PFSK-1 (cell line): ENCODE data around the gene LRRC7.

Experiments
- FOXP2 ChIP-seq: optimal IDR thresholded peaks from 2 replicates; pipeline ENCODE3; 2011; ENCODE audit warnings: borderline replicate concordance, control low read depth, inconsistent platforms; ENCODE audit not compliant: insufficient read depth; ENCODE audit errors: extremely low read length, extremely low read depth
- POLR2AphosphoS5 ChIP-seq: IDR thresholded peaks from 2 replicates; pipeline ENCODE4 v1.6.1; 2012; ENCODE audit warnings: low read depth, mild to moderate bottlenecking, control low read depth, low read length, moderate library complexity
- SIN3A ChIP-seq: IDR thresholded peaks from 2 replicates; pipeline ENCODE4 v1.6.1; 2012; ENCODE audit warnings: mild to moderate bottlenecking, low read length, moderate library complexity, borderline replicate concordance; ENCODE audit not compliant: insufficient read depth
- TAF1 ChIP-seq: IDR thresholded peaks from 2 replicates; pipeline ENCODE4 v1.6.1; 2012; ENCODE audit warnings: low read length, control low read depth, borderline replicate concordance; ENCODE audit not compliant: insufficient read depth
- TF ChIP-seq, protein P1 (sequence below), 2 experiments: IDR thresholded peaks; 2 replicates each; pipeline versions ENCODE4 v1.6.1 to v1.8.0; 2011 to 2012; ENCODE audit warnings: low read depth in 2 of 2, low read length in 2 of 2, control low read depth in 1 of 2, inconsistent platforms in 1 of 2, mild to moderate bottlenecking in 1 of 2, moderate library complexity in 1 of 2; ENCODE audit not compliant: insufficient read depth in 1 of 2

Gene LRRC7

DNA sequence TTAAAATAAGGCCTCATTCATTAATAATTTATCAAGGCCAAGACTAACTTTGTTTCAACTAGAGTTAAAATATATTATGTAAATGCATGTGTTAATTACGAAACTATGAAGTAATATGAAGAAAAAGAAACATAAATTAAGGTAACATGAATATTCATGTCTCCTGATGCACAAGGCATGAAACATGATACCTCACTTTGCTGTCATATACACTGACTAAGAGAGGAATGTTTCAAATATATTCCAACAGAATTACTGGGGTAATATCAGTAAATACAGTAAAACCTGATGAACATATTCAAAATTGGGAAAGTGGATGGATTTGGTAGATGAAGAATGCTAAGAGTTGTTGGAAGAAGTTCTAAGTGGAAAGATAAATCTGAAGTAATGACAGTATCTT lies 274.6 kb downstream of the LRRC7 start:
- TF ChIP-seq POLR2AphosphoS5, result no peak

DNA sequence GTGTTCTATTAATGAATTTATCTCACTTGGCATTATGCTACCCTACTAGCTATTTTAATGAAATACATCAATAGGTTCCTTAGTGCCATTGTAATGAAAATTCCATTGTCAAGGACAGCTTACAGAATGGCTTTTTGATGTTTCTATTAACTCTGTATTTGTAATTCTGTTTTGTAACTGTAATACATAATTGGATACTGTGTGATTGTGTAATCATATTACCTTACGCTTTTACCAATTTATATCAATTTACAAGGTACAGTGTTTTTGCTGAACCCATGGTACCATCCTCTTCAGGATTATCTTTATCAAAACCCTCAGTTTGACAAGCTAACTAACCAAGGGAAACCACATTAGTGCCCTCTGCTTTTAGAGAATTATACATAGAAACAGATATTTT lies 277.9 kb downstream of the LRRC7 start:
- TF ChIP-seq FOXP2, result no peak
- no peak for TF ChIP-seq SIN3A
- TF ChIP-seq, protein P1, sequence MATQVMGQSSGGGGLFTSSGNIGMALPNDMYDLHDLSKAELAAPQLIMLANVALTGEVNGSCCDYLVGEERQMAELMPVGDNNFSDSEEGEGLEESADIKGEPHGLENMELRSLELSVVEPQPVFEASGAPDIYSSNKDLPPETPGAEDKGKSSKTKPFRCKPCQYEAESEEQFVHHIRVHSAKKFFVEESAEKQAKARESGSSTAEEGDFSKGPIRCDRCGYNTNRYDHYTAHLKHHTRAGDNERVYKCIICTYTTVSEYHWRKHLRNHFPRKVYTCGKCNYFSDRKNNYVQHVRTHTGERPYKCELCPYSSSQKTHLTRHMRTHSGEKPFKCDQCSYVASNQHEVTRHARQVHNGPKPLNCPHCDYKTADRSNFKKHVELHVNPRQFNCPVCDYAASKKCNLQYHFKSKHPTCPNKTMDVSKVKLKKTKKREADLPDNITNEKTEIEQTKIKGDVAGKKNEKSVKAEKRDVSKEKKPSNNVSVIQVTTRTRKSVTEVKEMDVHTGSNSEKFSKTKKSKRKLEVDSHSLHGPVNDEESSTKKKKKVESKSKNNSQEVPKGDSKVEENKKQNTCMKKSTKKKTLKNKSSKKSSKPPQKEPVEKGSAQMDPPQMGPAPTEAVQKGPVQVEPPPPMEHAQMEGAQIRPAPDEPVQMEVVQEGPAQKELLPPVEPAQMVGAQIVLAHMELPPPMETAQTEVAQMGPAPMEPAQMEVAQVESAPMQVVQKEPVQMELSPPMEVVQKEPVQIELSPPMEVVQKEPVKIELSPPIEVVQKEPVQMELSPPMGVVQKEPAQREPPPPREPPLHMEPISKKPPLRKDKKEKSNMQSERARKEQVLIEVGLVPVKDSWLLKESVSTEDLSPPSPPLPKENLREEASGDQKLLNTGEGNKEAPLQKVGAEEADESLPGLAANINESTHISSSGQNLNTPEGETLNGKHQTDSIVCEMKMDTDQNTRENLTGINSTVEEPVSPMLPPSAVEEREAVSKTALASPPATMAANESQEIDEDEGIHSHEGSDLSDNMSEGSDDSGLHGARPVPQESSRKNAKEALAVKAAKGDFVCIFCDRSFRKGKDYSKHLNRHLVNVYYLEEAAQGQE (IDR thresholded peaks at IDR 0.05; ENCODE audit: insufficient read depth in 1 of 2, low read depth in 2 of 2, low read length in 2 of 2), result no peak
- TF ChIP-seq POLR2AphosphoS5, result no peak
- no peak for TF ChIP-seq TAF1

DNA sequence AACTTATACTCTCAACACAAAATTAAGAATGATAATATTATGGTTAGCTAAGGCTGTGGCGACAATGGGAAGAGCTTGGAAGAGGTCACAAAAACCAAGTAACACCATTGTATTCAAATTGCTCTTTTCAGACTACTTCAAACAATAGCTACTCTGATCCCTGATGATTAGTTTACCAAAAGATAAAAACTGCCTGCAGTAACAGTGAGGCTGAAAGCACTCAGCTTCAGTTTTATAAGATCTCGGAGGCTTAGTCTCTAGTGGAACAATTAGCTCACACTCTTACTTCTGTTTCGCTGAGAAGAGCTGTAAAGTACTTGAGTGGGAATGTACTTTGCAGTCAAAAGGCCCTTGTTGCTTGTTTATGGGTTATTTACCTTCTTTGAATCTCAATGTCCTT lies 278.5 kb downstream of the LRRC7 start:
- TF ChIP-seq, protein P1 (IDR thresholded peaks at IDR 0.05; ENCODE audit: insufficient read depth in 1 of 2, low read depth in 2 of 2, low read length in 2 of 2), result no peak
- TF ChIP-seq FOXP2, result no peak
- no peak for TF ChIP-seq TAF1

DNA sequence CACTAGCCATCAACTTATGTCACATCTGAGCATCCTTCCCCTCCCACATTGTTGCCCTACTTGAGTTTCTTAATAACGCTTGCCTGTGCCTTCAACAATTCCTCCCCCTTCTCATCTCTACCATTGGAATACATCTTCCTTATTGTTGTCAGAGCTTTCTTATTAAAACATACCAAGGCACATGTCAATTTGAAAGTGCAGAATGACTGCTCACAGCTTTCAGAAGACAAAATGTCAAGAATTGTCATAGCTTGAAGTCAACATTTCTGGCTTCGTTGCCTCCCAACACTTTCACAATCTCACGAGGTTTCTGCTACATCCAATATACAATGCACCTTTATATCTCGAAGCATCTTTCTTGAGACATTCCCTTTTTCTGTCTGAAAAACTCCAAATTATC lies 279.9 kb downstream of the LRRC7 start:
- TF ChIP-seq FOXP2 (no peak), POLR2AphosphoS5 (no peak), TAF1 (no peak), SIN3A (no peak)
- TF ChIP-seq, protein P1 (IDR thresholded peaks at IDR 0.05; ENCODE audit: insufficient read depth in 1 of 2, low read depth in 2 of 2, low read length in 2 of 2), result no peak

DNA sequence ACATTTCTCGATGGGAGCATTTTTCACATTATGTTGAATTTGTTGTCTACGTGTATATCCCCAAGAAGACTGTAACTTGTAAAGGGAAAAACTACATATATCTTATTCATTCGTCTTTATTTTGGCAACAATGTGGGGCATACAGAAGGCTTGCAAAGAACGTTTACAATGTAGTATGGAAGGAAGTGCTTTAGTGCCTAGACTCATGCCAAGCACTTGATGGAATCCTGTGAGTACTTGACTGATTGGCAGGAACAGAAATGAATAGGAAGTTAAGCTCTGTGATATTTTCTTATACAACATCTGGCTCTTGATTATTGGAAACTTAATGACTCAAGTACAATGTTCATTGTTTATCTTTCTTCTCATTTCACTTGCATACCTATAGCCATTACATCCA lies 284.4 kb downstream of the LRRC7 start:
- TF ChIP-seq, protein P1 (IDR thresholded peaks at IDR 0.05; ENCODE audit: insufficient read depth in 1 of 2, low read depth in 2 of 2, low read length in 2 of 2), result no peak
- no peak for TF ChIP-seq TAF1
- TF ChIP-seq FOXP2, result no peak
- TF ChIP-seq POLR2AphosphoS5, result no peak
- TF ChIP-seq SIN3A, result no peak
